IMR-90 (cell line): Measurements from ENCODE around the gene WWC2. TPM values are rescaled to one million over a fixed set of nuclear protein-coding genes. Genes with fewer than 3 reads are reported as not detected.
A peak's percentile ranks its signal among the peaks of the same experiment; 100 is the strongest.

Experiments used
- ATAC-seq: fragments of 200-7000 bp; cut with Tn5 transposase; 2 replicates; pipeline ENCODE4 v1.9.1; 2020; ENCODE audit warnings: low read depth, mild to moderate bottlenecking, moderate library complexity
- BruUV-seq: library from RNA; stranded (reverse); fragments of 400-500 nt; replicated peaks from 2 replicates; lab custom pipeline; 2021; lab: Mats Ljungman, UMichigan
- CTCF ChIA-PET: fragments of 300-600 bp; formaldehyde crosslinking; extraction: SDS; loops from one replicate; lab custom pipeline; 2021; ENCODE audit warnings: antibody characterized with exemption; lab: Yijun Ruan, JAX
- POLR2A ChIA-PET: fragments of 300-600 bp; sonication (Branson Sonifier 250); formaldehyde crosslinking; loops from one replicate; lab custom pipeline; 2022; ENCODE audit warnings: antibody characterized with exemption; ENCODE audit not compliant: unreplicated experiment; lab: Charles Lee
- DNase-seq: peaks from one replicate; pipeline ENCODE4 v3.0.0; 2013
- H2AFZ ChIP-seq: replicated peaks from 2 replicates; pipeline ENCODE3; 2013; ENCODE audit warnings: low read length, mild to moderate bottlenecking; ENCODE audit not compliant: poor library complexity
- H2AK5ac ChIP-seq: 2 replicates; pipeline ENCODE4 v1.6.1; 2013; ENCODE audit warnings: low read depth, low read length, inconsistent platforms
- H2AK9ac ChIP-seq: replicated peaks from 2 replicates; pipeline ENCODE3; 2013; ENCODE audit warnings: mild to moderate bottlenecking, low read depth, low read length, moderate library complexity; ENCODE audit not compliant: poor library complexity
- H2BK120ac ChIP-seq: 2 replicates; pipeline ENCODE4 v1.6.1; 2013; ENCODE audit warnings: low read depth, low read length, inconsistent platforms
- H2BK15ac ChIP-seq: 3 replicates; pipeline ENCODE4 v1.6.1; 2013; ENCODE audit warnings: low read depth, low read length, inconsistent platforms
- H2BK20ac ChIP-seq: 2 replicates; pipeline ENCODE4 v1.6.1; 2013; ENCODE audit warnings: low read depth, mild to moderate bottlenecking, inconsistent platforms, low read length, moderate library complexity
- H2BK5ac ChIP-seq: 2 replicates; pipeline ENCODE4 v1.6.1; 2013; ENCODE audit warnings: mild to moderate bottlenecking, low read depth, low read length, inconsistent platforms; ENCODE audit not compliant: poor library complexity, severe bottlenecking
- H3K14ac ChIP-seq: replicated peaks from 2 replicates; pipeline ENCODE4 v1.6.1; 2013; ENCODE audit warnings: low read depth, low read length, inconsistent platforms
- H3K18ac ChIP-seq: 2 replicates; pipeline ENCODE4 v1.6.1; 2013; ENCODE audit warnings: low read depth, low read length, control low read depth
- H3K23ac ChIP-seq: 2 replicates; pipeline ENCODE4 v1.6.1; 2013; ENCODE audit warnings: low read depth, low read length, inconsistent platforms
- H3K27ac ChIP-seq: 2 replicates; pipeline ENCODE4 v1.5.1; 2013; ENCODE audit warnings: mild to moderate bottlenecking, control low read depth, low read length; ENCODE audit not compliant: insufficient read depth
- H3K27me3 ChIP-seq: 2 replicates; pipeline ENCODE4 v1.6.1; 2013; ENCODE audit warnings: low read length; ENCODE audit not compliant: control insufficient read depth, insufficient read depth
- H3K36me3 ChIP-seq: 2 replicates; pipeline ENCODE4 v1.6.1; 2013; ENCODE audit warnings: low read length, mixed read lengths; ENCODE audit not compliant: control insufficient read depth, insufficient read depth
- H3K4ac ChIP-seq: 2 replicates; pipeline ENCODE4 v1.6.1; 2013; ENCODE audit warnings: low read depth, low read length, inconsistent platforms
- H3K4me1 ChIP-seq: 2 replicates; pipeline ENCODE4 v1.6.1; 2013; ENCODE audit warnings: low read length, mixed read lengths; ENCODE audit not compliant: control insufficient read depth, insufficient read depth
- H3K4me2 ChIP-seq: 2 replicates; pipeline ENCODE4 v1.6.1; 2013; ENCODE audit warnings: low read depth, mild to moderate bottlenecking, control low read depth, low read length, moderate library complexity
- H3K4me3 ChIP-seq: 2 replicates; pipeline ENCODE4 v1.5.1; 2013; ENCODE audit warnings: low read depth, mild to moderate bottlenecking, control low read depth, low read length, moderate library complexity; ENCODE audit not compliant: insufficient read depth
- H3K56ac ChIP-seq: 2 replicates; pipeline ENCODE4 v1.6.1; 2013; ENCODE audit warnings: low read length, inconsistent platforms; ENCODE audit not compliant: insufficient read depth; ENCODE audit errors: extremely low read depth
- H3K79me1 ChIP-seq, 2 experiments: 2 replicates each; pipeline ENCODE4 v1.6.1; 2013; ENCODE audit warnings: low read length in 2 of 2, inconsistent platforms in 1 of 2, low read depth in 1 of 2
- H3K9ac ChIP-seq: 2 replicates; pipeline ENCODE4 v1.6.1; 2013; ENCODE audit warnings: low read depth, low read length, control low read depth
- H3K9me1 ChIP-seq: 2 replicates; pipeline ENCODE4 v1.6.1; 2013; ENCODE audit warnings: low read length, inconsistent platforms; ENCODE audit not compliant: insufficient read depth
- H3K9me3 ChIP-seq: 2 replicates; pipeline ENCODE4 v1.6.1; 2013; ENCODE audit warnings: low read length; ENCODE audit not compliant: control insufficient read depth, insufficient read depth
- H4K20me1 ChIP-seq: 2 replicates; pipeline ENCODE4 v1.6.1; 2013; ENCODE audit warnings: low read length, inconsistent platforms; ENCODE audit not compliant: insufficient read depth
- H4K5ac ChIP-seq: 2 replicates; pipeline ENCODE4 v1.6.1; 2013; ENCODE audit warnings: mild to moderate bottlenecking, low read depth, low read length, control low read depth
- H4K8ac ChIP-seq, 2 experiments: 2 replicates each; pipeline ENCODE4 v1.6.1; 2013; ENCODE audit warnings: low read depth in 2 of 2, low read length in 2 of 2, control low read depth in 1 of 2, inconsistent platforms in 1 of 2
- H4K91ac ChIP-seq: 2 replicates; pipeline ENCODE4 v1.6.1; 2013; ENCODE audit warnings: low read depth, low read length, inconsistent platforms; ENCODE audit not compliant: insufficient read depth
- BHLHE40 ChIP-seq: fragments of 150-350 bp; IDR thresholded peaks from 2 replicates; pipeline ENCODE4 v1.6.1; 2016; ENCODE audit warnings: mild to moderate bottlenecking, low read depth, low read length
- CHD1 ChIP-seq: IDR thresholded peaks from 2 replicates; pipeline ENCODE4 v1.6.1; 2012; ENCODE audit warnings: low read depth, low read length, improper control_type of control experiment
- CTCF ChIP-seq: conservative IDR thresholded peaks from 2 replicates; pipeline ENCODE4 v1.5.1; 2012; ENCODE audit warnings: mild to moderate bottlenecking, low read depth, low read length, improper control_type of control experiment
- ELK1 ChIP-seq: fragments of 150-350 bp; IDR thresholded peaks from 2 replicates; pipeline ENCODE4 v1.6.1; 2016; ENCODE audit warnings: low read depth, mild to moderate bottlenecking, low read length, moderate library complexity, borderline replicate concordance
- MAFK ChIP-seq: IDR thresholded peaks from 2 replicates; pipeline ENCODE4 v1.6.1; 2012; ENCODE audit warnings: low read depth, low read length, improper control_type of control experiment
- MAZ ChIP-seq: IDR thresholded peaks from 2 replicates; pipeline ENCODE4 v1.6.1; 2012; ENCODE audit warnings: low read depth, mild to moderate bottlenecking, low read length, improper control_type of control experiment, moderate library complexity, borderline replicate concordance
- MXI1 ChIP-seq: IDR thresholded peaks from 2 replicates; pipeline ENCODE4 v1.6.1; 2012; ENCODE audit warnings: low read depth, mild to moderate bottlenecking, low read length, moderate library complexity, borderline replicate concordance
- POLR2A ChIP-seq: IDR thresholded peaks from 2 replicates; pipeline ENCODE4 v1.6.1; 2012; ENCODE audit warnings: mild to moderate bottlenecking, low read depth, low read length
- RCOR1 ChIP-seq: IDR thresholded peaks from 2 replicates; pipeline ENCODE4 v1.6.1; 2012; ENCODE audit warnings: mild to moderate bottlenecking, low read length, improper control_type of control experiment; ENCODE audit not compliant: insufficient replicate concordance
- RFX5 ChIP-seq: IDR thresholded peaks from 2 replicates; pipeline ENCODE4 v1.8.0; 2012; ENCODE audit warnings: low read depth, mild to moderate bottlenecking, low read length, moderate library complexity
- SMC3 ChIP-seq: fragments of 150-350 bp; IDR thresholded peaks from 2 replicates; pipeline ENCODE4 v1.6.1; 2016; ENCODE audit warnings: low read depth, mild to moderate bottlenecking, antibody characterized with exemption, low read length, moderate library complexity
- USF2 ChIP-seq: fragments of 150-350 bp; IDR thresholded peaks from 2 replicates; pipeline ENCODE4 v1.6.1; 2017; ENCODE audit warnings: mild to moderate bottlenecking, antibody characterized with exemption, low read length, low read depth
- WGBS, 2 experiments: methylation state at CpG; one replicate each; pipeline versions ENCODE4 v1.1.5 to v1.1.7; 2013; ENCODE audit warnings: missing lambda C conversion rate in 2 of 2; ENCODE audit not compliant: insufficient read length in 1 of 2; ENCODE audit errors: extremely low coverage in 2 of 2; 5-methylcytosine and 5-hydroxymethylcytosine counted together
- dilution Hi-C: fragments of 300-500 bp; cut with HindIII; formaldehyde crosslinking; loops from one replicate; pipeline ENCODE4 v1.14.3; 2018; ENCODE audit warnings: low sequenced_read_pairs; ENCODE audit not compliant: unreplicated experiment
- in situ Hi-C: fragments of 300-500 bp; cut with MboI; formaldehyde crosslinking; loops from 3 replicates; pipeline ENCODE4 v1.14.3; 2019; ENCODE audit warnings: low sequenced_read_pairs, inconsistent platforms, mixed read lengths
- intact Hi-C: fragments of 100-400 bp; cut with micrococcal nuclease; formaldehyde crosslinking; loops from 2 replicates; pipeline ENCODE4 v1.10.0; 2022
- polyA plus RNA-seq, 3 experiments: library from polyadenylated mRNA; depleted of rRNA; stranded (reverse); fragments of >200 nt; gene quantifications; 2 replicates each; pipeline ENCODE4 v1.2.3, GENCODE V29; 2012; ENCODE audit warnings: low replicate concordance in 1 of 3
- total RNA-seq: library from RNA; depleted of rRNA; stranded (reverse); fragments of >200 nt; gene quantifications from 2 replicates; pipeline ENCODE4 v1.2.3, GENCODE V29; 2012

Gene WWC2
- total and polyA plus RNA-seq, 2 of the 4 experiments (the other 2 are of a cell fraction): 26.6 to 27.4 TPM

- TF ChIP-seq SMC3: no peak
Observed at GRCh38 chr4:183171484-183172267, 72.6 kb downstream of the WWC2 start (continued).

- Histone ChIP-seq H3K4me3 (no peak overlapping the region), H3K9ac (no peak overlapping the region), H2BK20ac (no peak overlapping the region), H4K5ac (no peak overlapping the region), H2BK120ac (no peak overlapping the region), H3K56ac (no peak overlapping the region), H3K27ac (no peak overlapping the region), H3K4me1 (peaks cover 24% of the 10 kb centered on the region), H3K79me1 (peaks cover 28 to 69% of the 10 kb centered on the region in 2 experiments), H3K36me3 (no peaks in the 10 kb centered on the region), H3K23ac (no peak overlapping the region), H2AFZ (no peak overlapping the region), H2BK5ac (no peak overlapping the region), H2BK15ac (no peak overlapping the region), H3K27me3 (no peaks in the 10 kb centered on the region), H3K4me2 (no peak overlapping the region), H2AK9ac (no peak overlapping the region), H4K20me1 (peaks cover 28% of the 10 kb centered on the region; the same call in 1 of the 2 replicates), H3K9me3 (no peaks in the 10 kb centered on the region), H4K91ac (no peak overlapping the region), H3K14ac (no peak overlapping the region), H3K4ac (peak overlapping the region; percentile 35; the same call in 1 of the 2 replicates), H3K9me1 (peaks cover 21% of the 10 kb centered on the region), H2AK5ac (peak overlapping the region; percentile 51; the same call in 1 of the 2 replicates), H3K18ac (no peak overlapping the region), H4K8ac (no peak overlapping the region)
- DNase-seq: no peak
- in situ Hi-C loops: no loop called here
- WGBS, 2 experiments: no CpG with 5 or more reads among the region's 1 CpG
- dilution Hi-C loops: no loop called here
- no TSS peak for BruUV-seq
- ChIA-PET POLR2A (no interaction called here), CTCF (no interaction called here)
- ATAC-seq: no peak
- intact Hi-C loops: loop anchor here (2.0 kb wide), 1 partner anchor 66 kb away; no protein-coding TSS in a partner anchor
- TF ChIP-seq RFX5 (no peak), BHLHE40 (no peak), CTCF (no peak), SMC3 (no peak), MAZ (no peak), POLR2A (no peak), MAFK (no peak), RCOR1 (no peak), ELK1 (no peak), CHD1 (no peak), MXI1 (no peak), USF2 (no peak)
Observed at GRCh38 chr4:183172881-183173280, 73.8 kb downstream of the WWC2 start.
